ENCODE results near the gene DOK6.

The DOK6 gene

DNA sequence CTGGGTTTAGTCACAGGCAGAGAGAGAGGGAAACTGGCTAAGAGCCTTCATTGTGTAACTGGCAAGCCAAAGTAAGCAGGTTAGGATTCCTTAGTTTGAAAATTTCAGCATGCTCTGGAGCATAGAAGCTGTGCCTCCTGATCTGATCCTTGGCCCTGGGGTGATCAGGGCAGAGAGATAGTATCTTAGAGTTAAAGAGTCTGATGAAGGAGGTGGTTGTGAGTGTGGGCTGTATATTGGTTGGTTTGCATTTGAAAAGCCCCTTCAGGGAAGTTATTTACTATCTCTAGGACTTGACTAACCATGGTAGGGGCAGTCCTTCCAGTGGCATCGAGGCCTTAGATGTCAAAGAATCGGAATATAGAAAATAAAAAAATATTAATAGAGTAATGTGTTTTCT lies 316.9 kb downstream of the DOK6 start:
- H3K4me3 ChIP-seq (ENCODE audit: low read depth, low read length): no peak overlapping the region
- TF ChIP-seq, protein P1, sequence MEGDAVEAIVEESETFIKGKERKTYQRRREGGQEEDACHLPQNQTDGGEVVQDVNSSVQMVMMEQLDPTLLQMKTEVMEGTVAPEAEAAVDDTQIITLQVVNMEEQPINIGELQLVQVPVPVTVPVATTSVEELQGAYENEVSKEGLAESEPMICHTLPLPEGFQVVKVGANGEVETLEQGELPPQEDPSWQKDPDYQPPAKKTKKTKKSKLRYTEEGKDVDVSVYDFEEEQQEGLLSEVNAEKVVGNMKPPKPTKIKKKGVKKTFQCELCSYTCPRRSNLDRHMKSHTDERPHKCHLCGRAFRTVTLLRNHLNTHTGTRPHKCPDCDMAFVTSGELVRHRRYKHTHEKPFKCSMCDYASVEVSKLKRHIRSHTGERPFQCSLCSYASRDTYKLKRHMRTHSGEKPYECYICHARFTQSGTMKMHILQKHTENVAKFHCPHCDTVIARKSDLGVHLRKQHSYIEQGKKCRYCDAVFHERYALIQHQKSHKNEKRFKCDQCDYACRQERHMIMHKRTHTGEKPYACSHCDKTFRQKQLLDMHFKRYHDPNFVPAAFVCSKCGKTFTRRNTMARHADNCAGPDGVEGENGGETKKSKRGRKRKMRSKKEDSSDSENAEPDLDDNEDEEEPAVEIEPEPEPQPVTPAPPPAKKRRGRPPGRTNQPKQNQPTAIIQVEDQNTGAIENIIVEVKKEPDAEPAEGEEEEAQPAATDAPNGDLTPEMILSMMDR (IDR thresholded peaks at IDR 0.05; ENCODE audit: borderline replicate concordance, insufficient read depth, low read depth, low read length): no peak

DNA sequence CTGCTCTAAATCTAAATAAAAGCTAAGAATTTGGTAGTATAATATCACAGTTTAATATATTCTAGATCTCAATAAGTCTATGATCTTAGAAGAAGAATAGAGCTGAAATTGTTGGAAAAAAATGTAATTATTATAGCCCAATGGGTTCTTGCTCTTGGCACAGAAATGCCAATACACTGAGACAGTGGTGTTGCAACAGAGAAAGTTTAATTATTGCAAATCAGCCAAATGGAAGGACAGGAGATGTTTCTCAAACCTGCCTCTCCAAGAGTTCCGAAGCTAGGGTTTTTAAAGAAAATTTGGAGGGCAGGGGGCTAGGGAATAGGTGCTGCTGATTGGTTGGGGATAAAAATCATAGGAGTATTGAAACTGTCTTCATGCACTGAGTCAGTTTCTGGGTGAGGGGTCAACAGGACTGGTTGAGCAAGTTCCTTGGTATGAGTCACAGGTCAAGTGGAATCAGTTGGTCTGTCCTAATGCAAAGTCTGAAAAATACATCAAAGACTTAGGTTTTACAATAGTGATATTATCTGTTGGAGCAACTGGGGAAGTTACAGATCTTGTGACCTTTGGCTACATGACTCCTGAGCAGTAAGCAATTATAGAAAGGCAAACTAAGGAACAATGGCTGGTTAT lies 318.3 kb downstream of the DOK6 start:
- no peak overlapping the region for H3K4me3 ChIP-seq (ENCODE audit: low read depth, low read length)
- TF ChIP-seq, protein P1 (IDR thresholded peaks at IDR 0.05; ENCODE audit: borderline replicate concordance, insufficient read depth, low read depth, low read length): no peak

DNA sequence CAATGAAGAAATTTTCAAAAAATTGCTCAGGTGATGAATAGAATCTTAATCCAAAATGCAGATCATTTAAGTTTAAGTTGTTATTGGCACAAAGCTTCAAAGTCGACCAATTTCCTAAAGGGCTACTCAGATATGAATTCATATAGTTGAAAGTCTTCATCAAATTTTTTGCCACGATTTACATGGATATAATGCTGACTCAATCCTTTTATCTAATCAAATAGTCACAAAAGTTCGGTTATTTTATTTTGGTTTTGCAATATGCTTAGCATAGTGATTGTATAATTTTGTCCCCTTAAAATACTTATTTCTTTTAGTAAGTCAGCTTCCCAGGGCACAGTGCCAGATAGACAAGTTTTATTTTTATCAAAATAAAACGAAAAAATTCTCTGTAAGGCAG lies 319.7 kb downstream of the DOK6 start:
- H3K4me3 ChIP-seq (ENCODE audit: low read depth, low read length): no peak overlapping the region
- TF ChIP-seq, protein P1 (IDR thresholded peaks at IDR 0.05; ENCODE audit: borderline replicate concordance, insufficient read depth, low read depth, low read length): no peak

DNA sequence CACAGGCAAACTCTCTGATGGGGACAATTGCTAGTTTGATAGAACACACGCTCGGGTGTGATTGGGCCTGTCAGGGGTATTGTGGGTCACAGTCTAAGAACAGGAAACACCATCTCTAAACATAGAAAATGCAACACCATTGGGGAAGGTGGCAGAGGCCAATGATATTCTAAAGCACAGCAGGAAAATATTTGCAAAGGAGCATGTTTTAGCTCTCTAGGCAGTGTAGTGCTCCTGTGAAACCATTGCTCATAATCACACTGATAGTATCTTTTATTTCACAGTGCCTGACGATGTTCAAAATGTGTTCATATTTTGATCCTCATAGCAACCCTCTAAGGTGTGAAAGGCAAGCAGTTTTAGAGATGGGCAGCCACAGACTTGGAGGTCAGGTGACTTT lies 322.7 kb downstream of the DOK6 start:
- TF ChIP-seq, protein P1 (IDR thresholded peaks at IDR 0.05; ENCODE audit: borderline replicate concordance, insufficient read depth, low read depth, low read length): no peak
- H3K4me3 ChIP-seq (ENCODE audit: low read depth, low read length): no peak overlapping the region

DNA sequence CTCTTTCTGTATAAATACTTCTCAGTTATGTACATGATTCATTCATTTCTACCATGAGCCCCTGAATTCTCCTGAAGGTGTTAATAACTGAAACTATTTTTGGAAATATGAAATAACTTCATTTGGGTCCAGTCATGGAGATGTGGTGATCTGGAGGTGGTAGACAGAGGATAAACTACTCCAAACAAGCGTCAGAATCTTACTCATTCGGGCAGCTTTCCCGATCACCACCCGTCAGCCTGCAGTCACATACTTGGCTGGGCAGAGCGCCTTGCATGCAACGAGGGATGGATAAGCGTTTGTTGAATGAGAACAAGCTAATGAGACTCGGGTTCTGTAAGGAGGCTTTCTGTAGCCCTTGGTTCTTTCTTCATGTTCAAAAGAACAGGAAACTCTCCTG lies 324.3 kb downstream of the DOK6 start:
- TF ChIP-seq, protein P1 (IDR thresholded peaks at IDR 0.05; ENCODE audit: borderline replicate concordance, insufficient read depth, low read depth, low read length): no peak
- H3K4me3 ChIP-seq (ENCODE audit: low read depth, low read length): no peak overlapping the region

DNA sequence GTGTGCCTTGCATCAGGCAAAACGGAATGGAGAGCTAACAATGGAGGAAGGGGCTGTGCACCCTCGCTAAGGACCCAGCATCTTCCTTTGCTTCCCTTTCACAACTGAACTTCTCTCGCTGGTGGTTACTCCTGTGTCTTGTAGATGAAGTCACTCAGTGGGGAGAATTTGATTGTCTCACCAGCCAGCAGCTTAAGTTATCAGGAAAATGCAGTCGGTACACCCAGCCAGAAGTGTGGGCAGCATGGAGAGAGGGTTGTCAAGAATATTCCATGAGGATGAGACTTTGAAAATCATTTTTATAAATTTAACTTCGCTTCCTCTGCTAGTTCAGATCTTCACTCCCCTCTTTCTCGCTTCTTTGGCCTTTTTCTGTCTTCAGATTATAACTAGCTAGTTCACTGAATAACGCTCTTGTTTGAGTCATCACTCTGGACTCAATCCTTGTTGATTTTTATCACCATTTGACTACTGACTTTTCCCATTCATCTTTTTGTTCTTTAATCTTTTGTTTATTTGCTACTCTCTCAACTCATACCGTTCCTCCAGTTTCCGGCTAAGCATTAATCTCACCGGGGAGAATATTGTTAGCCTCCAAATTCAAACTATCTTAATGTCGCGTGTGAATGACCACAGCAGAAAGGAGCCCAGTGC lies 325.3 kb downstream of the DOK6 start:
- TF ChIP-seq, protein P1 (IDR thresholded peaks at IDR 0.05; ENCODE audit: borderline replicate concordance, insufficient read depth, low read depth, low read length): no peak

More for the DNA sequence above, 325.3 kb downstream of the DOK6 start:
- H3K4me3 ChIP-seq (ENCODE audit: low read depth, low read length): no peak overlapping the region

Measured in GM12875 (cell line).